Transverse colon (tissue), 4 donors: ENCODE data around the gene CIZ1. TPM values are rescaled to one million over a fixed set of nuclear protein-coding genes. Genes with fewer than 3 reads are reported as not detected.

Source experiments
- DNase-seq: peaks from one replicate; pipeline ENCODE4 v3.0.0-alpha.2; 2019
- H3K27ac ChIP-seq, 4 donors: fragments of 200-600 bp; sonication (generic); 2 replicates each; pipeline ENCODE4 v1.5.1; 2016 to 2018; ENCODE audit warnings: inconsistent platforms in 4 of 4
- H3K27me3 ChIP-seq: fragments of 200-600 bp; sonication (generic); 2 replicates; pipeline ENCODE4 v1.5.1; 2017; ENCODE audit warnings: inconsistent platforms
- H3K36me3 ChIP-seq, 4 donors: fragments of 200-600 bp; sonication (generic); 2 replicates each; pipeline ENCODE4 v1.5.1; 2017 to 2019; ENCODE audit warnings: inconsistent platforms in 4 of 4
- H3K4me1 ChIP-seq, 4 donors: fragments of 200-600 bp; sonication (generic); 2 replicates each; pipeline ENCODE4 v1.5.1; 2017 to 2020; ENCODE audit warnings: inconsistent platforms in 4 of 4
- H3K4me3 ChIP-seq, 4 donors: fragments of 200-600 bp; sonication (generic); 1 replicate in 1 of 4; 2 replicates in 3 of 4; pipeline versions ENCODE4 v1.5.1 to v1.6.1; 2017 to 2019; ENCODE audit warnings: inconsistent platforms in 4 of 4
- H3K9me3 ChIP-seq, 2 donors: fragments of 200-600 bp; sonication (generic); 2 replicates each; pipeline ENCODE4 v1.5.1; 2017 to 2019; ENCODE audit warnings: inconsistent platforms in 2 of 2
- CTCF ChIP-seq, 5 experiments: fragments of 200-600 bp in 3 of 5; fragments of 450-650 bp in 2 of 5; sonication (generic) in 3 of 5; IDR thresholded peaks; 1 replicate in 2 of 5; 2 replicates in 3 of 5; pipeline ENCODE4 v1.5.1; 2016 to 2017; ENCODE audit warnings: antibody characterized with exemption in 5 of 5, inconsistent platforms in 3 of 5, mild to moderate bottlenecking in 2 of 5, moderate library complexity in 1 of 5
- EP300 ChIP-seq: sonication (generic); formaldehyde crosslinking; IDR thresholded peaks from one replicate; pipeline ENCODE4 v1.6.1; 2017; ENCODE audit warnings: antibody characterized with exemption, low read depth
- POLR2A ChIP-seq: fragments of 450-650 bp; IDR thresholded peaks from one replicate; pipeline ENCODE4 v1.6.1; 2016; ENCODE audit warnings: antibody characterized with exemption, mild to moderate bottlenecking, moderate library complexity
- POLR2AphosphoS5 ChIP-seq, 3 donors: sonication (generic); formaldehyde crosslinking; IDR thresholded peaks; one replicate each; pipeline ENCODE4 v1.6.1; 2016; ENCODE audit warnings: antibody characterized with exemption in 3 of 3
- WGBS, 2 donors: methylation state at CpG; one replicate each; pipeline ENCODE4 v1.1.5; 2018; ENCODE audit warnings: low coverage in 1 of 2; 5-methylcytosine and 5-hydroxymethylcytosine counted together
- in situ Hi-C, 4 donors: fragments of 200-750 bp; cut with MboI; loops; one replicate each; pipeline versions ENCODE4 v1.15.0 to v1.15.1; 2017; ENCODE audit warnings: low sequenced_read_pairs in 3 of 4, low pct_ligation_motif_present in 1 of 4, low pct_unique_long_range_greater_than_20kb in 1 of 4
- intact Hi-C: fragments of 100-400 bp; cut with DNase I; formaldehyde crosslinking; loops from one replicate; pipeline ENCODE4 v1.15.1; 2023; ENCODE audit warnings: low total_unique reads
- total RNA-seq, 4 donors: library from RNA; depleted of rRNA; stranded (reverse); fragments of >200 nt; gene quantifications; one replicate each; pipeline ENCODE4 v1.1.0, GENCODE V29; 2016

CIZ1 gene
- total RNA-seq, 4 donors from 2014 or later: 59.9 to 211 (median 73.0) TPM

GRCh38 chr9:128224877-128225276, 33.5 kb upstream of the CIZ1 start:
- in situ Hi-C loops (no loop called here), intact Hi-C loops (no loop called here)
- no peak for DNase-seq
- no peaks in the 10 kb centered on the region for H3K9me3 ChIP-seq
- no peak overlapping the region for H3K4me3 ChIP-seq
- H3K4me1 ChIP-seq: no peaks in the 10 kb centered on the region
- H3K27ac ChIP-seq: no peak overlapping the region
- H3K27me3 ChIP-seq: no peaks in the 10 kb centered on the region
- 85 to 100% methylated on average over 1 to 7 of the region's 7 CpGs for WGBS, 2 donors
- TF ChIP-seq EP300: no peak
- no peak for TF ChIP-seq POLR2A
- TF ChIP-seq CTCF (IDR thresholded peaks at IDR 0.05): no peak
- TF ChIP-seq POLR2AphosphoS5 (IDR thresholded peaks at IDR 0.05): no peak
- H3K36me3 ChIP-seq: no peaks in the 10 kb centered on the region

GRCh38 chr9:128222880-128223670, 31.7 kb upstream of the CIZ1 start:
- no peak for DNase-seq
- TF ChIP-seq EP300: no peak
- H3K36me3 ChIP-seq: no peaks in the 10 kb centered on the region
- no peak overlapping the region for H3K27ac ChIP-seq
- in situ Hi-C loops: no loop called here
- H3K4me1 ChIP-seq: peaks cover 3 to 9% (median 4%) of the 10 kb centered on the region in 4 donors
- intact Hi-C loops: no loop called here
- whole genome bisulfite sequencing, 2 donors: 70 to 72% methylated on average over 6 to 9 of the region's 13 CpGs
- H3K9me3 ChIP-seq: no peaks in the 10 kb centered on the region
- no peaks in the 10 kb centered on the region for H3K27me3 ChIP-seq
- no peak overlapping the region for H3K4me3 ChIP-seq

GRCh38 chr9:128222026-128222425, 30.7 kb upstream of the CIZ1 start:
- WGBS, 2 donors: 80 to 85% methylated on average over 2 to 10 of the region's 10 CpGs
- Histone ChIP-seq H3K4me1 (peaks cover 4 to 12% (median 6%) of the 10 kb centered on the region in 4 donors), H3K27me3 (no peaks in the 10 kb centered on the region), H3K4me3 (no peak overlapping the region), H3K9me3 (no peaks in the 10 kb centered on the region), H3K36me3 (no peaks in the 10 kb centered on the region), H3K27ac (no peak overlapping the region)
- no peak for TF ChIP-seq EP300
- no peak for TF ChIP-seq POLR2A
- TF ChIP-seq POLR2AphosphoS5 (IDR thresholded peaks at IDR 0.05): no peak
- TF ChIP-seq CTCF (IDR thresholded peaks at IDR 0.05): no peak
- DNase-seq: no peak
- intact Hi-C loops: no loop called here
- in situ Hi-C loops: no loop called here

- TF ChIP-seq EP300: no peak
Measured at GRCh38 chr9:128219831-128220230, 28.5 kb upstream of the CIZ1 start.

GRCh38 chr9:128218518-128219389, 27.4 kb upstream of the CIZ1 start:
- peak overlapping the region in 3 of 4 donors; percentile 7 to 50 (median 19) for H3K27ac ChIP-seq

More at GRCh38 chr9:128219831-128220230, 28.5 kb upstream of the CIZ1 start:
- Histone ChIP-seq H3K4me1 (peaks cover 4 to 12% (median 6%) of the 10 kb centered on the region in 4 donors), H3K36me3 (no peaks in the 10 kb centered on the region), H3K27ac (no peak overlapping the region), H3K9me3 (no peaks in the 10 kb centered on the region), H3K4me3 (no peak overlapping the region), H3K27me3 (no peaks in the 10 kb centered on the region)
- intact Hi-C loops (no loop called here), in situ Hi-C loops (no loop called here)
- DNase-seq: no peak
- WGBS, 2 donors: 84 to 91% methylated on average over 4 to 9 of the region's 9 CpGs

More at GRCh38 chr9:128218518-128219389, 27.4 kb upstream of the CIZ1 start:
- in situ Hi-C loops: no loop called here
- intact Hi-C loops: no loop called here
- Histone ChIP-seq H3K4me3 (peak overlapping the region in 3 of 4 donors; percentile 15 to 40 (median 28)), H3K27me3 (no peaks in the 10 kb centered on the region), H3K4me1 (peaks cover 4 to 12% (median 6%) of the 10 kb centered on the region in 4 donors), H3K9me3 (no peaks in the 10 kb centered on the region), H3K36me3 (no peaks in the 10 kb centered on the region)
- 21% methylated on average over 46 of the region's 47 CpGs; no CpG with 5 or more reads in 1 of the 2 donors for WGBS, 2 donors
- peak; percentile 98 for DNase-seq
- TF ChIP-seq CTCF (IDR thresholded peaks at IDR 0.05) (peak in 2 of 5 experiments; percentile 39 to 53), POLR2AphosphoS5 (IDR thresholded peaks at IDR 0.05) (peak in 1 of 3 donors; percentile 43), POLR2A (no peak), EP300 (no peak)
